GM23338 (cell line): ENCODE measurements around the gene SIGMAR1. TPM values are rescaled to one million over a fixed set of nuclear protein-coding genes. Genes with fewer than 3 reads are reported as not detected.

Source experiments
- ATAC-seq: fragments of 200-7000 bp; cut with Tn5 transposase; 3 replicates; pipeline ENCODE4 v1.9.1; 2020
- DNase-seq: peaks from one replicate; pipeline ENCODE4 v3.0.0-alpha.2; 2015; ENCODE audit warnings: low spot score
- H2AFZ ChIP-seq: fragments of 200-600 bp; sonication (generic); 2 replicates; pipeline ENCODE4 v1.8.0; 2016; ENCODE audit warnings: antibody characterized with exemption, mild to moderate bottlenecking, moderate library complexity
- H3F3A ChIP-seq: fragments of 200-600 bp; sonication (generic); replicated peaks from 2 replicates; pipeline ENCODE4 v1.8.0; 2017; ENCODE audit warnings: antibody characterized with exemption, mixed run types, low read depth
- H3K27ac ChIP-seq: fragments of 200-600 bp; sonication (generic); 2 replicates; pipeline ENCODE4 v1.6.1; 2016; ENCODE audit warnings: low read depth
- H3K27me3 ChIP-seq: fragments of 200-600 bp; sonication (generic); 2 replicates; pipeline ENCODE4 v1.8.0; 2016; ENCODE audit warnings: mild to moderate bottlenecking, mixed run types, moderate library complexity; ENCODE audit not compliant: insufficient read depth
- H3K36me3 ChIP-seq: fragments of 200-600 bp; sonication (generic); 2 replicates; pipeline ENCODE4 v1.8.0; 2016; ENCODE audit warnings: mild to moderate bottlenecking; ENCODE audit not compliant: insufficient read depth
- H3K4me1 ChIP-seq: fragments of 200-600 bp; sonication (generic); 2 replicates; pipeline ENCODE4 v1.8.0; 2016; ENCODE audit warnings: mild to moderate bottlenecking, moderate library complexity; ENCODE audit not compliant: insufficient read depth
- H3K4me2 ChIP-seq: fragments of 200-600 bp; sonication (generic); 2 replicates; pipeline ENCODE4 v1.7.1; 2017; ENCODE audit warnings: mixed run types
- H3K4me3 ChIP-seq: fragments of 200-600 bp; sonication (generic); 2 replicates; pipeline ENCODE4 v1.6.1; 2016; ENCODE audit warnings: mixed run types
- H3K79me2 ChIP-seq: fragments of 200-600 bp; sonication (generic); replicated peaks from 2 replicates; pipeline ENCODE4 v1.8.0; 2017; ENCODE audit warnings: mild to moderate bottlenecking; ENCODE audit not compliant: insufficient read depth
- H3K9me2 ChIP-seq: fragments of 200-600 bp; sonication (generic); 2 replicates; pipeline ENCODE4 v1.8.0; 2017; ENCODE audit not compliant: insufficient read depth
- H4K20me1 ChIP-seq: fragments of 200-600 bp; sonication (generic); replicated peaks from 2 replicates; pipeline ENCODE4 v1.8.0; 2017; ENCODE audit warnings: mild to moderate bottlenecking; ENCODE audit not compliant: insufficient read depth
- H3K27ac Mint-ChIP-seq: 2 replicates; pipeline ENCODE4 v1.8.0; 2020; ENCODE audit warnings: inconsistent platforms, mild to moderate bottlenecking, moderate library complexity, mixed read lengths
- H3K27me3 Mint-ChIP-seq: 3 replicates; pipeline ENCODE4 v1.8.0; 2022; ENCODE audit warnings: low read depth, mild to moderate bottlenecking, moderate library complexity, mixed read lengths, inconsistent platforms; ENCODE audit not compliant: insufficient read depth, poor library complexity
- H3K36me3 Mint-ChIP-seq: 3 replicates; pipeline ENCODE4 v1.8.0; 2021; ENCODE audit warnings: low read depth, mild to moderate bottlenecking, inconsistent platforms, moderate library complexity, mixed read lengths
- H3K4me1 Mint-ChIP-seq: 3 replicates; pipeline ENCODE4 v1.8.0; 2020; ENCODE audit warnings: mild to moderate bottlenecking, inconsistent platforms, mixed read lengths
- H3K4me3 Mint-ChIP-seq: 3 replicates; pipeline ENCODE4 v1.8.0; 2021; ENCODE audit warnings: moderate library complexity, mild to moderate bottlenecking, inconsistent platforms, mixed read lengths
- H3K9me3 Mint-ChIP-seq: 3 replicates; pipeline ENCODE4 v1.8.0; 2020; ENCODE audit warnings: moderate library complexity, mild to moderate bottlenecking, inconsistent platforms, mixed read lengths
- CREB1 ChIP-seq: fragments of 250-450 bp; sonication (Bioruptor Pico); IDR thresholded peaks from 2 replicates; pipeline ENCODE4 v1.5.0; 2020; ENCODE audit warnings: low read depth, mild to moderate bottlenecking, moderate library complexity
- EZH2 ChIP-seq: fragments of 200-600 bp; sonication (generic); IDR thresholded peaks from one replicate; pipeline ENCODE4 v1.8.0; 2017; ENCODE audit warnings: antibody characterized with exemption, mild to moderate bottlenecking, low read depth; ENCODE audit not compliant: unreplicated experiment
- EZH2phosphoT487 ChIP-seq: fragments of 200-600 bp; sonication (generic); IDR thresholded peaks from one replicate; pipeline ENCODE4 v1.8.1; 2018; ENCODE audit warnings: antibody characterized with exemption; ENCODE audit not compliant: unreplicated experiment
- JUNB ChIP-seq: IDR thresholded peaks from one replicate; pipeline ENCODE4 v1.6.1; 2016; ENCODE audit warnings: antibody characterized with exemption; ENCODE audit not compliant: unreplicated experiment
- NANOG ChIP-seq: IDR thresholded peaks from 2 replicates; pipeline ENCODE4 v1.6.1; 2016; ENCODE audit warnings: antibody characterized with exemption, borderline replicate concordance
- POLR2AphosphoS5 ChIP-seq: IDR thresholded peaks from 2 replicates; pipeline ENCODE4 v1.6.1; 2016; ENCODE audit warnings: antibody characterized with exemption, low read depth
- REST ChIP-seq: IDR thresholded peaks from one replicate; pipeline ENCODE4 v1.6.1; 2018; ENCODE audit warnings: antibody characterized with exemption; ENCODE audit not compliant: unreplicated experiment
- STAT1 ChIP-seq: IDR thresholded peaks from one replicate; pipeline ENCODE4 v1.6.1; 2016; ENCODE audit warnings: antibody characterized with exemption; ENCODE audit not compliant: unreplicated experiment
- ZNF114 ChIP-seq: fragments of 250-450 bp; sonication (Bioruptor Pico); IDR thresholded peaks from 2 replicates; pipeline ENCODE4 v1.5.0; 2020; ENCODE audit warnings: mild to moderate bottlenecking, moderate library complexity
- ZNF331 ChIP-seq: fragments of 250-450 bp; sonication (Bioruptor Pico); IDR thresholded peaks from 2 replicates; pipeline ENCODE4 v1.5.0; 2020; ENCODE audit warnings: low read depth, mild to moderate bottlenecking, moderate library complexity
- ZNF462 ChIP-seq: fragments of 250-450 bp; sonication (Bioruptor Pico); IDR thresholded peaks from 2 replicates; pipeline ENCODE4 v1.5.0; 2020; ENCODE audit warnings: mild to moderate bottlenecking, moderate library complexity
- polyA plus RNA-seq: library from polyadenylated mRNA; unstranded; fragments of >200 nt; fragmentation: Nextera tagmentation; extraction: Ambion mirVana; gene quantifications from 2 replicates; pipeline ENCODE4 v1.2.1, GENCODE V29; 2016
- total RNA-seq: library from RNA; depleted of rRNA; stranded (reverse); fragments of >200 nt; shearing (Covaris generic); gene quantifications from 2 replicates; pipeline ENCODE4 v1.2.3, GENCODE V29; 2014
- TF ChIP-seq, protein P1 (sequence below): IDR thresholded peaks from 2 replicates; pipeline ENCODE4 v1.6.1; 2016; ENCODE audit warnings: antibody characterized with exemption
- TF ChIP-seq, protein P2 (sequence below), 2 experiments: fragments of 200-600 bp in 1 of 2; sonication (generic) in 1 of 2; conservative IDR thresholded peaks; 2 replicates each; pipeline versions ENCODE4 v1.5.1 to v1.6.1; 2016 to 2017; ENCODE audit warnings: antibody characterized with exemption in 2 of 2, low read depth in 2 of 2, mild to moderate bottlenecking in 2 of 2, moderate library complexity in 1 of 2

Gene SIGMAR1
- total and polyA plus RNA-seq, 2 experiments from 2014 or later = 82.3 to 167 TPM

- TF ChIP-seq ZNF331 (CRISPR knock-in tag) = no peak
Measured at GRCh38 chr9:34686231-34686630, 48.6 kb upstream of the SIGMAR1 start (continued).

DNA sequence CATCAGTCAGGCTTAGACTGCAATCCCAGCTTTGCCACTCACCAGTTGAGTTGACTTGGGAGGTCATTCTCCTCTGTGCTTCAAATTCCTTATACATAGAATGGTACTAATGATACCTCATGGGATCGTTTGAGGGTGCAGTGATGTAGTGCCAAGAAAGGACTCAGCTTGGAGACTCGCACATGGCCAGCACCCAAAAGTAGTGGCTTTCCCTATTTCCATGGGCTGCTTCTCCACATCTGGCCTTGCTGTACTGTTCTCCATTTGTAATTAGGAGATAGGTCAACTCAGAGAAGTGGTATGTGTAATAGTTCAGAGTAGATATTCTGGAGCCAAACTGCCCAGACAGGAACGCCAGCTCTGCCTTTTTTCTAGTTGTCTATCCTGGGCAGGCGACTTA, 48.0 kb upstream of the SIGMAR1 start:
- no peaks in the 10 kb centered on the region for H3K36me3 Mint-ChIP-seq
- Histone ChIP-seq H3F3A (no peaks in the 10 kb centered on the region), H3K79me2 (no peaks in the 10 kb centered on the region), H3K4me3 (no peak overlapping the region), H3K27ac (no peak overlapping the region), H2AFZ (no peak overlapping the region), H3K4me1 (peaks cover 10% of the 10 kb centered on the region), H4K20me1 (no peaks in the 10 kb centered on the region), H3K9me2 (no peaks in the 10 kb centered on the region), H3K36me3 (no peaks in the 10 kb centered on the region), H3K4me2 (no peak overlapping the region), H3K27me3 (no peaks in the 10 kb centered on the region)
- TF ChIP-seq POLR2AphosphoS5 (no peak), NANOG (no peak), REST (no peak), ZNF114 (CRISPR knock-in tag) (no peak), EZH2phosphoT487 (no peak), STAT1 (no peak), ZNF462 (CRISPR knock-in tag) (no peak), ZNF331 (CRISPR knock-in tag) (no peak), EZH2 (no peak), JUNB (no peak), CREB1 (no peak)
- TF ChIP-seq, protein P1, sequence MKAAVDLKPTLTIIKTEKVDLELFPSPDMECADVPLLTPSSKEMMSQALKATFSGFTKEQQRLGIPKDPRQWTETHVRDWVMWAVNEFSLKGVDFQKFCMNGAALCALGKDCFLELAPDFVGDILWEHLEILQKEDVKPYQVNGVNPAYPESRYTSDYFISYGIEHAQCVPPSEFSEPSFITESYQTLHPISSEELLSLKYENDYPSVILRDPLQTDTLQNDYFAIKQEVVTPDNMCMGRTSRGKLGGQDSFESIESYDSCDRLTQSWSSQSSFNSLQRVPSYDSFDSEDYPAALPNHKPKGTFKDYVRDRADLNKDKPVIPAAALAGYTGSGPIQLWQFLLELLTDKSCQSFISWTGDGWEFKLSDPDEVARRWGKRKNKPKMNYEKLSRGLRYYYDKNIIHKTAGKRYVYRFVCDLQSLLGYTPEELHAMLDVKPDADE = no peak
- TF ChIP-seq, protein P2, sequence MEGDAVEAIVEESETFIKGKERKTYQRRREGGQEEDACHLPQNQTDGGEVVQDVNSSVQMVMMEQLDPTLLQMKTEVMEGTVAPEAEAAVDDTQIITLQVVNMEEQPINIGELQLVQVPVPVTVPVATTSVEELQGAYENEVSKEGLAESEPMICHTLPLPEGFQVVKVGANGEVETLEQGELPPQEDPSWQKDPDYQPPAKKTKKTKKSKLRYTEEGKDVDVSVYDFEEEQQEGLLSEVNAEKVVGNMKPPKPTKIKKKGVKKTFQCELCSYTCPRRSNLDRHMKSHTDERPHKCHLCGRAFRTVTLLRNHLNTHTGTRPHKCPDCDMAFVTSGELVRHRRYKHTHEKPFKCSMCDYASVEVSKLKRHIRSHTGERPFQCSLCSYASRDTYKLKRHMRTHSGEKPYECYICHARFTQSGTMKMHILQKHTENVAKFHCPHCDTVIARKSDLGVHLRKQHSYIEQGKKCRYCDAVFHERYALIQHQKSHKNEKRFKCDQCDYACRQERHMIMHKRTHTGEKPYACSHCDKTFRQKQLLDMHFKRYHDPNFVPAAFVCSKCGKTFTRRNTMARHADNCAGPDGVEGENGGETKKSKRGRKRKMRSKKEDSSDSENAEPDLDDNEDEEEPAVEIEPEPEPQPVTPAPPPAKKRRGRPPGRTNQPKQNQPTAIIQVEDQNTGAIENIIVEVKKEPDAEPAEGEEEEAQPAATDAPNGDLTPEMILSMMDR (conservative IDR thresholded peaks at IDR 0.05; ENCODE audit: low read depth in 2 of 2) = no peak
- no peak for ATAC-seq
- H3K4me1 Mint-ChIP-seq = peaks cover 14% of the 10 kb centered on the region
- no peak overlapping the region for H3K4me3 Mint-ChIP-seq
- peaks cover 6% of the 10 kb centered on the region for H3K27me3 Mint-ChIP-seq
- DNase-seq = no peak
- no peaks in the 10 kb centered on the region for H3K9me3 Mint-ChIP-seq
- no peak overlapping the region for H3K27ac Mint-ChIP-seq
